Heart left ventricle (tissue), 16 donors: Measurements from ENCODE around the gene PACS1. TPM values are rescaled to one million over a fixed set of nuclear protein-coding genes. Genes with fewer than 3 reads are reported as not detected.
A peak's percentile ranks its signal among the peaks of the same experiment; 100 is the strongest.

Experiments
- ATAC-seq, 4 donors: fragments of 200-7000 bp; cut with Tn5 transposase; one replicate each; pipeline ENCODE4 v1.9.1; 2020 to 2022; ENCODE audit warnings: moderate library complexity in 4 of 4, mild to moderate bottlenecking in 3 of 4, moderate number of reproducible peaks in 1 of 4
- DNase-seq, 5 donors: peaks; one replicate each; pipeline ENCODE4 v3.0.0-alpha.2; 2020
- H3K27ac ChIP-seq, 12 donors: fragments of 200-600 bp; sonication (generic) in 4 of 12; one replicate each; pipeline versions ENCODE4 v1.5.0 to v1.8.0; 2016 to 2022; ENCODE audit warnings: mild to moderate bottlenecking in 2 of 12
- H3K27me3 ChIP-seq, 9 donors: fragments of 200-600 bp; sonication (generic) in 2 of 9; one replicate each; pipeline versions ENCODE4 v1.5.1 to v1.8.0; 2016 to 2022; ENCODE audit warnings: mild to moderate bottlenecking in 3 of 9
- H3K36me3 ChIP-seq, 9 donors: fragments of 200-600 bp; sonication (generic) in 2 of 9; one replicate each; pipeline versions ENCODE4 v1.5.0 to v1.8.0; 2018 to 2022; ENCODE audit warnings: mild to moderate bottlenecking in 2 of 9
- H3K4me1 ChIP-seq, 12 donors: fragments of 200-600 bp; sonication (generic) in 4 of 12; one replicate each; pipeline versions ENCODE4 v1.5.0 to v1.8.0; 2016 to 2022; ENCODE audit warnings: mild to moderate bottlenecking in 3 of 12
- H3K4me3 ChIP-seq, 12 donors: fragments of 200-600 bp; sonication (generic) in 4 of 12; one replicate each; pipeline versions ENCODE4 v1.5.0 to v1.8.0; 2017 to 2022; ENCODE audit warnings: mild to moderate bottlenecking in 9 of 12, moderate library complexity in 4 of 12
- H3K9me3 ChIP-seq, 12 donors: fragments of 200-600 bp; sonication (generic) in 4 of 12; one replicate each; pipeline versions ENCODE4 v1.5.0 to v1.8.0; 2016 to 2022; ENCODE audit warnings: mild to moderate bottlenecking in 1 of 12
- CTCF ChIP-seq, 12 donors: fragments of 200-600 bp; sonication (generic) in 4 of 12; IDR thresholded peaks; one replicate each; pipeline versions ENCODE4 v1.5.0 to v1.8.0; 2018 to 2022; ENCODE audit warnings: antibody characterized with exemption in 12 of 12, mild to moderate bottlenecking in 5 of 12
- POLR2A ChIP-seq, 2 donors: fragments of 450-650 bp; IDR thresholded peaks; one replicate each; pipeline ENCODE4 v1.6.1; 2017; ENCODE audit warnings: antibody characterized with exemption in 2 of 2, mild to moderate bottlenecking in 2 of 2, moderate library complexity in 2 of 2
- WGBS, 4 donors: extraction: QIAGEN DNeasy Blood & Tissue Kit in 2 of 4; methylation state at CpG; one replicate each; pipeline versions ENCODE4 v1.1.5 to v1.1.7; 2013 to 2018; 5-methylcytosine and 5-hydroxymethylcytosine counted together
- intact Hi-C, 10 donors: fragments of 100-400 bp; cut with DNase I; formaldehyde crosslinking; loops; one replicate each; pipeline versions ENCODE4 v1.11.1 to v1.14.2; 2022
- polyA plus RNA-seq, 2 donors: library from polyadenylated mRNA; stranded (reverse); fragments of 200-250 nt; gene quantifications; one replicate each; pipeline ENCODE4 v1.2.3, GENCODE V29; 2013
- total RNA-seq, 9 donors: library from RNA; depleted of rRNA in 2 of 9; stranded (reverse); fragments of >200 nt in 2 of 9; fragmentation: NEBNext Ultra II Directional in 3 of 9; extraction: Animal tissue kit (Norgen Biotek cat#: 25700) in 3 of 9; gene quantifications; one replicate each; pipeline versions ENCODE4 v1.1.0 to v1.2.4, GENCODE V29; 2016 to 2023
- donor health status: ischemic (EF 13 %, LVEDD 7.1; RV severe dilation, severe dysfunction).
- donor health status: healthy with polysubstance abuse.
- donor health status: DM: no; HTN: yes; CAD: no.
- donor health status: DM: no; HTN: no; CAD: no.
- donor health status: ischemic (EF 25% LVEDD 6.9; RV normal size, moderate dysfunction).
- donor health status: ischemic (EF 25% LVEDD 5.7; RV mildly dilated, moderate dysfunction).
- donor health status: healthy.
- donor health status: DM: yes; HTN: yes; CAD: no.
- donor health status: ischemic (EF 35%, LVEDD 5.7; RV mildly dilated, moderate dysfunction).
- donor health status: nonischemic (EF 11% LVEDD 7.7; RV severe dilation, severe dysfunction).
- donor health status: DM: yes; HTN: yes; CAD: no.
- donor health status: PGD.
- donor health status: ischemic (EF 29% LVEDD 5.4; RV normal size, mild dysfunction).
- donor health status: nonischemic (EF 23%, LVEDD 6.1; RV moderate dilation, normal function).

The PACS1 gene
- total and polyA plus RNA-seq, 11 donors = 30.6 to 151 (median 89.8) TPM

- WGBS, 4 donors = 90 to 93% (median 92%) methylated on average over 4 of the region's 4 CpGs
- no peak for ATAC-seq
- no peak for DNase-seq
- no peak overlapping the region for H3K4me3 ChIP-seq
- H3K27ac ChIP-seq = no peak overlapping the region
- H3K36me3 ChIP-seq = peaks cover 0 to 7% (median 0%) of the 10 kb centered on the region in 9 donors
- H3K27me3 ChIP-seq = no peaks in the 10 kb centered on the region
- H3K4me1 ChIP-seq = peaks cover 0 to 77% (median 24%) of the 10 kb centered on the region in 12 donors
- no peaks in the 10 kb centered on the region for H3K9me3 ChIP-seq
- intact Hi-C loops = no loop called here
- no peak for TF ChIP-seq CTCF (IDR thresholded peaks at IDR 0.05)
- TF ChIP-seq POLR2A (IDR thresholded peaks at IDR 0.05) = no peak
Measured at GRCh38 chr11:66104057-66104638, 34.1 kb downstream of the PACS1 start.

- intact Hi-C loops = no loop called here
- H3K27ac ChIP-seq = peak overlapping the region in 1 of 12 donors; percentile 14
Measured at GRCh38 chr11:66106786-66107599, 36.9 kb downstream of the PACS1 start.

GRCh38 chr11:66107600-66108510, 37.8 kb downstream of the PACS1 start:
- Histone ChIP-seq H3K4me3 (no peak overlapping the region), H3K36me3 (peaks cover 0 to 7% (median 0%) of the 10 kb centered on the region in 9 donors), H3K9me3 (no peaks in the 10 kb centered on the region), H3K27ac (peak overlapping the region in 1 of 12 donors; percentile 14), H3K4me1 (peaks cover 2 to 73% (median 18%) of the 10 kb centered on the region in 12 donors), H3K27me3 (no peaks in the 10 kb centered on the region)
- peak in 1 of 4 donors; percentile 52 for ATAC-seq
- DNase-seq = no peak
- intact Hi-C loops = no loop called here
- 82 to 85% (median 85%) methylated on average over 3 of the region's 3 CpGs for WGBS, 4 donors
- TF ChIP-seq CTCF (IDR thresholded peaks at IDR 0.05) = no peak

More at GRCh38 chr11:66106786-66107599, 36.9 kb downstream of the PACS1 start:
- no peak for DNase-seq
- no peaks in the 10 kb centered on the region for H3K27me3 ChIP-seq
- ATAC-seq = peak in 1 of 4 donors; percentile 29
- WGBS, 4 donors = 76 to 81% (median 79%) methylated on average over 4 of the region's 4 CpGs
- peaks cover 0 to 66% (median 12%) of the 10 kb centered on the region in 12 donors for H3K4me1 ChIP-seq
- no peak overlapping the region for H3K4me3 ChIP-seq
- H3K36me3 ChIP-seq = peaks cover 0 to 7% (median 0%) of the 10 kb centered on the region in 9 donors
- TF ChIP-seq CTCF (IDR thresholded peaks at IDR 0.05) (no peak), POLR2A (IDR thresholded peaks at IDR 0.05) (no peak)
- H3K9me3 ChIP-seq = no peaks in the 10 kb centered on the region
